Naive B cell (primary cell): ENCODE results near the gene SHISA6. TPM values are rescaled to one million over a fixed set of nuclear protein-coding genes. Genes with fewer than 3 reads are reported as not detected.

Source experiments
- ATAC-seq, 2 donors: fragments of 150-1000 bp; cut with Tn5 transposase; 2 replicates each; pipeline ENCODE4 v1.10.0; 2021; ENCODE audit warnings: low read depth in 2 of 2, mild to moderate bottlenecking in 2 of 2, moderate library complexity in 2 of 2
- DNase-seq: peaks from one replicate; pipeline ENCODE4 v3.0.0; 2022
- H3K27ac Mint-ChIP-seq, 6 donors: one replicate each; pipeline ENCODE4 v1.8.0; 2020 to 2022; ENCODE audit warnings: mild to moderate bottlenecking in 6 of 6, mixed read lengths in 6 of 6, moderate library complexity in 5 of 6, inconsistent platforms in 2 of 6
- H3K27me3 Mint-ChIP-seq, 3 donors: one replicate each; pipeline ENCODE4 v1.8.0; 2021 to 2022; ENCODE audit warnings: mixed read lengths in 3 of 3, mild to moderate bottlenecking in 1 of 3
- H3K36me3 Mint-ChIP-seq, 2 donors: one replicate each; pipeline ENCODE4 v1.8.0; 2020 to 2022; ENCODE audit warnings: mixed read lengths in 2 of 2, inconsistent platforms in 1 of 2, mild to moderate bottlenecking in 1 of 2
- H3K4me1 Mint-ChIP-seq, 3 donors: one replicate each; pipeline ENCODE4 v1.8.0; 2020 to 2022; ENCODE audit warnings: mixed read lengths in 3 of 3, inconsistent platforms in 1 of 3, mild to moderate bottlenecking in 1 of 3, moderate library complexity in 1 of 3
- H3K4me3 Mint-ChIP-seq, 8 donors: one replicate each; pipeline ENCODE4 v1.8.0; 2020 to 2022; ENCODE audit warnings: mild to moderate bottlenecking in 8 of 8, mixed read lengths in 8 of 8, moderate library complexity in 8 of 8, inconsistent platforms in 2 of 8
- H3K9me3 Mint-ChIP-seq, 7 donors: one replicate each; pipeline ENCODE4 v1.8.0; 2020 to 2022; ENCODE audit warnings: mixed read lengths in 7 of 7, mild to moderate bottlenecking in 5 of 7, inconsistent platforms in 2 of 7, moderate library complexity in 1 of 7
- polyA plus RNA-seq, 6 donors: library from polyadenylated mRNA; unstranded; fragments of 300-500 nt; fragmentation: Illumina TruSeq; gene quantifications; one replicate each; pipeline ENCODE4 v1.2.3, GENCODE V29; 2021; ENCODE audit warnings: low read depth in 6 of 6

Gene SHISA6
- polyA plus RNA-seq, 6 donors from 2014 or later: not detected

DNA sequence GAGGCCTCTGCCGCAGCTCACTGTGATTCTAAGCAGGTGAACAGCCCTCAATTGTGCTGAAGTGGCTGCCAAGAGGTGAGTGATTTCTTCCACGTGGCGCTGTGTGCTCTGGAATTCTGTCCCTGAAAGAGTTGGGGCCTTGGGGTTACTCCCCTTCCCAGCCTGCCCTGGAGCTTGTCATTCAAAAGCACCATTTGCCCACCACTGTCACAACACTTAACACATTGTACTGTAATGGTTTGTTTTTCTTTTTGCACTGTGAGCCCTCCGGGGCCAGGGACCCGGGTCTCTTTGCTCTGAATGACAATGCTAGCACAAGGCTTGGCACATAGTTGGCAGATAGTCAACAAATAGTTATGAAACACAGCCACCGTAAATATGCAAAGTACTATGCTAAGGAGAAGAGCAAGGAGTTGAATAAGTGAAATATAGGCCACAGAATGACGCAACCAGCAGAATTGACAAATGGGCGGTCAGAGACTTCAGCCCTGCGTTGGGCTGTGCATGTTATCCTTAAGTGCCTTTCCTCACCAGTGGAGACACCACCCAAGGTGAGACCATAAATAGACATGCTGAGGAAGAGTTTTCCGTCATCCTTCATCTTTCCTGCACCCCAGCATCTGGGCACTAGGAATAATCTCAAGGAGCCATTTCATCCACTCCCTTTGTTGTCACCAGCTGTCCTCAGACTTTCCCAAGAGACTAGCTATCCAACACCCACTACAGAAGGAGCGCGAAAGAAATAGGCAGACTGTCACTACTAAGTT, 245.3 kb downstream of the SHISA6 start:
- no peaks in the 10 kb centered on the region for H3K36me3 Mint-ChIP-seq
- ATAC-seq: no peak

DNA sequence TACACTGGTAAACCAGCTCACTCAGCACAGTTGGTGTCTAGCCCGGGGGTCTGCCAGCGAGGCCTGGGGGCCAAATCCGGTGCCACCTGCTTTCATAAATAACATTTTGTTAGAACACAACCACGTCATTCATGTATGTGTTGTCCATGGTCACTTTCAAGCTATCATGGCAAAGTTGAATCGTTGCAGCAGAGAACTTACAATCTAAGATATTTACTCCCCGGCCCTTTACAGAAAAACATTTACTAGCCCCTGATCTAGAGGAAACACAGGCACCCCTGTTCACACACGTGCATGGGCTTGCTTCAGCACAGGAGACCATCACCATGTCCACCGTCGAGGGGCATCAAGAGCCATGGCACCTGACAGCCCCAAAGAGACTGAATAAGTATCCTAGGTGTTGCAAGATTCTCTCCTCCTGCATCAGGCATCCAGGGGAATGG, 245.9 kb downstream of the SHISA6 start:
- DNase-seq: no peak
- Mint-ChIP-seq H3K9me3 (peaks cover 0 to 11% (median 5%) of the 10 kb centered on the region in 7 donors), H3K36me3 (no peaks in the 10 kb centered on the region), H3K27me3 (no peaks in the 10 kb centered on the region), H3K4me1 (no peaks in the 10 kb centered on the region), H3K27ac (no peak overlapping the region), H3K4me3 (no peak overlapping the region)
- ATAC-seq: no peak

More for the DNA sequence above, 245.3 kb downstream of the SHISA6 start:
- Mint-ChIP-seq H3K27me3 (no peaks in the 10 kb centered on the region), H3K4me3 (no peak overlapping the region), H3K9me3 (peaks cover 0 to 11% (median 5%) of the 10 kb centered on the region in 7 donors), H3K4me1 (no peaks in the 10 kb centered on the region), H3K27ac (no peak overlapping the region)
- no peak for DNase-seq

DNA sequence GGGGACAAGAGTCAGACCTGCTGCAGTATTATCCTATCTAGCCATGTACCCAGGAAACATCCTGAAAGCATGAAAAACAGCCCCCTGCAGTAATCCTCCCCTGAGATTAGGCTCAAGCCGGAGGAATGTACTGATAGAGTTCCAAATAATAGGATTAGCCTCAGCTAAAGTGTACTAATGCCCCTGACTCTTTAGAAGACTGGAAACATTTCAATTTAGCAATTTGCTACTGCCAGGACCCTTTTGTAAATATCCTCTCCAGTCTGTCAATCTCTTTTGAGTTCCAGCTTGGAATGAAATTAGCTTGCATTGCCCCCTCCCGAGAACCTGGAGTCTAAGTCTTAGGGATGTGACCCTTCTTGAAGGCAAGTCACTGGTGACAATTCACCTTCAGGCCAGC, 246.5 kb downstream of the SHISA6 start:
- Mint-ChIP-seq H3K9me3 (peaks cover 0 to 11% (median 5%) of the 10 kb centered on the region in 7 donors), H3K27ac (no peak overlapping the region), H3K27me3 (no peaks in the 10 kb centered on the region), H3K4me3 (no peak overlapping the region), H3K4me1 (no peaks in the 10 kb centered on the region), H3K36me3 (no peaks in the 10 kb centered on the region)
- no peak for DNase-seq
- no peak for ATAC-seq

GRCh38 chr17:11488407-11488806, 247.4 kb downstream of the SHISA6 start:
- H3K27me3 Mint-ChIP-seq: no peaks in the 10 kb centered on the region
- no peak overlapping the region for H3K4me3 Mint-ChIP-seq
- H3K4me1 Mint-ChIP-seq: no peaks in the 10 kb centered on the region
- H3K27ac Mint-ChIP-seq: no peak overlapping the region
- ATAC-seq (no peak), DNase-seq (no peak)
- H3K9me3 Mint-ChIP-seq: peaks cover 2 to 14% (median 7%) of the 10 kb centered on the region in 7 donors
- H3K36me3 Mint-ChIP-seq: no peaks in the 10 kb centered on the region

GRCh38 chr17:11490171-11490755, 249.2 kb downstream of the SHISA6 start:
- Mint-ChIP-seq H3K4me1 (no peaks in the 10 kb centered on the region), H3K27me3 (no peaks in the 10 kb centered on the region), H3K9me3 (peaks cover 2 to 18% (median 7%) of the 10 kb centered on the region in 7 donors), H3K27ac (no peak overlapping the region), H3K4me3 (no peak overlapping the region), H3K36me3 (no peaks in the 10 kb centered on the region)
- DNase-seq (no peak), ATAC-seq (no peak)

GRCh38 chr17:11492511-11492910, 251.5 kb downstream of the SHISA6 start:
- Mint-ChIP-seq H3K4me1 (no peaks in the 10 kb centered on the region), H3K27me3 (no peaks in the 10 kb centered on the region), H3K27ac (no peak overlapping the region), H3K36me3 (no peaks in the 10 kb centered on the region), H3K4me3 (no peak overlapping the region), H3K9me3 (peaks cover 2 to 20% (median 12%) of the 10 kb centered on the region in 7 donors)
- ATAC-seq (no peak), DNase-seq (no peak)

DNA sequence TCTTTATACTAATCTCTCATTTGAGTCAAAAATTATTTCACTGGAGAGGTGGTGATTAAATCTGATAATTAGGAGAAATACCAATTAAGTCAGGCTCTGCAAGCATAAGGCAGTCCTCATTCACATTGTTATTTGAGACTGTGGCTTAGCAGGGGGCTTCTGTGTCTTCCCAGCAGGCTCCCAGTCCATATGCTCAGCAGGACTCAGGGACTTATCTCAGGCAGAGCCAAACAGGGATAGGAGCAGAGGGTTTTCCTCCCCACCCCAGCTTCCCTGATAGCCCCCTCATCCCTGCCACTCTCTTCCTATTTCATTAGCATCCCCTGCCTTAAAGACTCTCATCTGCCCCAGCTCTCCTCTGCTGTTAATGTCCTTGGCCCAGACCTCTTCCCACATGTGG, 252.9 kb downstream of the SHISA6 start:
- peaks cover 2 to 27% (median 12%) of the 10 kb centered on the region in 7 donors for H3K9me3 Mint-ChIP-seq
- peaks cover 0 to 5% (median 0%) of the 10 kb centered on the region in 3 donors for H3K27me3 Mint-ChIP-seq
- DNase-seq (no peak), ATAC-seq (no peak)
- no peaks in the 10 kb centered on the region for H3K36me3 Mint-ChIP-seq
- H3K4me1 Mint-ChIP-seq: no peaks in the 10 kb centered on the region
- no peak overlapping the region for H3K4me3 Mint-ChIP-seq
- H3K27ac Mint-ChIP-seq: no peak overlapping the region

DNA sequence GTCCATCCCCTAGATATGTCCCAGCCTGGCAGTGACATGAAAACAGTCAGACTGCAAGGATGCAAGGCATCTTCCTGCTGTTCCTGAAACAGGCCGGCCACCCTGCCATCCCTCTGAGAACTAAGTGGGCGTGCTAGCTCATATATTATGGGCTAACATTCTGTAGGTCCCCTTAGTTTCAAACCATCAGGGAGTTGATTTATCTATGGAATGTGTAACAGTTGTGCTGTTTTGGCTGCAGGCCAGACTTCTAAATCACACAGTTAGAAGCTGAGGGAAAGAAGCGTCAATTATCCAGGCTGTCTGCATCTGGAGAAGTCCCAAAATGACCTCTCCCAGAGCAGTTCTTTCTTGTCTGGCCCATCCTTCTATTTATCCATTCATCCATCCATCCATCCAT, 254.6 kb downstream of the SHISA6 start:
- no peak overlapping the region for H3K27ac Mint-ChIP-seq
- H3K9me3 Mint-ChIP-seq: peaks cover 0 to 17% (median 9%) of the 10 kb centered on the region in 7 donors
- DNase-seq (no peak), ATAC-seq (no peak)
- no peaks in the 10 kb centered on the region for H3K36me3 Mint-ChIP-seq
- H3K4me1 Mint-ChIP-seq: no peaks in the 10 kb centered on the region
- H3K4me3 Mint-ChIP-seq: no peak overlapping the region
- peaks cover 0 to 5% (median 0%) of the 10 kb centered on the region in 3 donors for H3K27me3 Mint-ChIP-seq

- Mint-ChIP-seq H3K4me1 (no peaks in the 10 kb centered on the region), H3K4me3 (no peak overlapping the region)
These were observed 258.9 kb downstream of the SHISA6 start for GRCh38 chr17:11499881-11500280.

GRCh38 chr17:11503308-11504035, 262.5 kb downstream of the SHISA6 start:
- peaks cover 0 to 13% (median 5%) of the 10 kb centered on the region in 7 donors for H3K9me3 Mint-ChIP-seq
- no peak overlapping the region for H3K4me3 Mint-ChIP-seq
- no peaks in the 10 kb centered on the region for H3K27me3 Mint-ChIP-seq
- no peak for DNase-seq
- no peak overlapping the region for H3K27ac Mint-ChIP-seq
- no peak for ATAC-seq
- H3K36me3 Mint-ChIP-seq: no peaks in the 10 kb centered on the region
- H3K4me1 Mint-ChIP-seq: no peaks in the 10 kb centered on the region

More at GRCh38 chr17:11499881-11500280, 258.9 kb downstream of the SHISA6 start:
- peaks cover 0 to 5% (median 0%) of the 10 kb centered on the region in 3 donors for H3K27me3 Mint-ChIP-seq
- DNase-seq: no peak
- ATAC-seq: no peak
- no peaks in the 10 kb centered on the region for H3K36me3 Mint-ChIP-seq
- no peak overlapping the region for H3K27ac Mint-ChIP-seq
- H3K9me3 Mint-ChIP-seq: peaks cover 1 to 19% (median 8%) of the 10 kb centered on the region in 7 donors

- Mint-ChIP-seq H3K4me1 (no peaks in the 10 kb centered on the region), H3K4me3 (no peak overlapping the region), H3K36me3 (no peaks in the 10 kb centered on the region), H3K27ac (no peak overlapping the region), H3K27me3 (no peaks in the 10 kb centered on the region), H3K9me3 (peaks cover under 1 to 18% (median 2%) of the 10 kb centered on the region in 7 donors)
- ATAC-seq (no peak), DNase-seq (no peak)
These were observed 265.6 kb downstream of the SHISA6 start for GRCh38 chr17:11506635-11507034.

DNA sequence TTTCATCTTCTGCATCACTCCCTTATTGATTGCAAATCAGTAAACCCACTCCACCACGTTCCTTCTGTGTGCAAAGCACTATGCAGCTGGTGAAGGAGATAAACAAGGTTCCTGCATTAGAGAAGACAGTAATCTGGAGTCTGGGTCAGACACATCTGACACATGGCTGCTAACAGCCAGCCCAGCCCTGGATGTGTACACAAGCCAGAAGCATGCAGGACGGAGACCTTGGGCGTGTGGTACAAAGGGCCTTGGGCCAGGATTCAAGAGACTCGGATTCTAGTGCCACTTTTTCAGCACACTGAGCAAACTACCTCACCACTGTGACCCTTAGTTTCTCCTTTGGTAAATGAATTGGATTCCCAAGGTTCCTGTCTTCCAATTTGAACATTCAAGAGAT, 270.7 kb downstream of the SHISA6 start:
- Mint-ChIP-seq H3K4me1 (no peaks in the 10 kb centered on the region), H3K36me3 (no peaks in the 10 kb centered on the region), H3K9me3 (peaks cover 0 to 15% (median 3%) of the 10 kb centered on the region in 7 donors), H3K27me3 (no peaks in the 10 kb centered on the region), H3K4me3 (no peak overlapping the region), H3K27ac (no peak overlapping the region)
- no peak for ATAC-seq
- no peak for DNase-seq

DNA sequence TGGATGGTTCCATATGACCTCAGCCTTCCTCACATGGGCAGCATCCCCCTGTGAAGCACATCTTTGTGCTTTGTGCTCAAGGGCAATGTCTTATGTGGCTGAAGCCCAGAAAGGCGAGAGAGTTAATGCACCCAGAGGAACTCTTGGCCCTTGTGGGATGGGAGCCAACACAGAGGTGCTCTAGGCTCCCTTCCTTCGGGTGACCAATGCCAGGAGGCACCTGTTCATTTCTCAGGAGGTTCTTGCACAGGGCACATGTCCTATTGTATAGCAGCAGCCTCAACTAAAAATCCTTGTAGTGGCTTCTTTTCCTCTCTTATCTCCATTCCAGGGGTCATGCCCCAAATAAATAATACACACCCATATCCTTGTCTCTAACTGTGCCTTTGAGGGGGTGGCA, 273.6 kb downstream of the SHISA6 start:
- H3K4me3 Mint-ChIP-seq: no peak overlapping the region
- ATAC-seq: no peak
- no peaks in the 10 kb centered on the region for H3K4me1 Mint-ChIP-seq

More for the DNA sequence above, 273.6 kb downstream of the SHISA6 start:
- H3K36me3 Mint-ChIP-seq: no peaks in the 10 kb centered on the region
- no peak overlapping the region for H3K27ac Mint-ChIP-seq
- H3K27me3 Mint-ChIP-seq: no peaks in the 10 kb centered on the region
- H3K9me3 Mint-ChIP-seq: peaks cover 0 to 8% (median 3%) of the 10 kb centered on the region in 7 donors
- DNase-seq: no peak
